ENCODE results near the gene TTC33.

DNA sequence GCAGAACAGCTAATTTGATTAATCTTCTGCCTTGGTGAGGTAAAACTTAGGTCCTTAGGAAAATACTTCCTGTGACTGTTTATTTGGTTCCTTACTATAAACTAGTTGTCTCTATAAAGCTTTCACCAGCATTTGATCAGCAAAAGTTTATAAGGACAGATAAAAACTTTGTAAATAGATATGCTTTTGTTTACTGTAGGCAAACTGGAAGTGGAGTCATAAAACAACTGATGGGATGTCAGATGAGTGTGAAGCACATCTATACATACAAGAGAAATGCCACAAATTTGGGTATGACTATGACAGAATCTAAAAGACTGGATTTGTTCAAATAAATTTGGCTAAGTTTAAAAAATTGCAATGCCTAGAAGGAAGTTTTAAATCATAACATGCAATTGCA lies 70.6 kb downstream of the TTC33 start:
- TF ChIP-seq, protein P1, sequence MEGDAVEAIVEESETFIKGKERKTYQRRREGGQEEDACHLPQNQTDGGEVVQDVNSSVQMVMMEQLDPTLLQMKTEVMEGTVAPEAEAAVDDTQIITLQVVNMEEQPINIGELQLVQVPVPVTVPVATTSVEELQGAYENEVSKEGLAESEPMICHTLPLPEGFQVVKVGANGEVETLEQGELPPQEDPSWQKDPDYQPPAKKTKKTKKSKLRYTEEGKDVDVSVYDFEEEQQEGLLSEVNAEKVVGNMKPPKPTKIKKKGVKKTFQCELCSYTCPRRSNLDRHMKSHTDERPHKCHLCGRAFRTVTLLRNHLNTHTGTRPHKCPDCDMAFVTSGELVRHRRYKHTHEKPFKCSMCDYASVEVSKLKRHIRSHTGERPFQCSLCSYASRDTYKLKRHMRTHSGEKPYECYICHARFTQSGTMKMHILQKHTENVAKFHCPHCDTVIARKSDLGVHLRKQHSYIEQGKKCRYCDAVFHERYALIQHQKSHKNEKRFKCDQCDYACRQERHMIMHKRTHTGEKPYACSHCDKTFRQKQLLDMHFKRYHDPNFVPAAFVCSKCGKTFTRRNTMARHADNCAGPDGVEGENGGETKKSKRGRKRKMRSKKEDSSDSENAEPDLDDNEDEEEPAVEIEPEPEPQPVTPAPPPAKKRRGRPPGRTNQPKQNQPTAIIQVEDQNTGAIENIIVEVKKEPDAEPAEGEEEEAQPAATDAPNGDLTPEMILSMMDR (conservative IDR thresholded peaks at IDR 0.05; ENCODE audit: low read length), result no peak
- no peak for TF ChIP-seq EZH2phosphoT487 (IDR thresholded peaks at IDR 0.05; ENCODE audit: borderline replicate concordance)
